Activated T-helper 1 cell treated with Interleukin-2 at 50 U/mL for 16 hours (primary cell): ENCODE data around the gene NBAS.
"Not testable (repeated sequence)": the region's sequence is repeated elsewhere in the genome, so short reads cannot be mapped to it uniquely, and the experiment has no call there.

Source experiments
- DNase-seq: peaks from one replicate; pipeline ENCODE4 v3.0.0-alpha.2; 2020; ENCODE audit warnings: low read depth

Gene NBAS

GRCh38 chr2:15210542-15210941 lies 350.6 kb downstream of the NBAS start:
- DNase-seq = not testable (repeated sequence)

GRCh38 chr2:15206419-15206818 lies 354.7 kb downstream of the NBAS start:
- no peak for DNase-seq

GRCh38 chr2:15205562-15205961 lies 355.6 kb downstream of the NBAS start:
- no peak for DNase-seq

- DNase-seq = no peak
Measured at GRCh38 chr2:15201009-15201408, 360.1 kb downstream of the NBAS start.

GRCh38 chr2:15200581-15200980 lies 360.6 kb downstream of the NBAS start:
- DNase-seq = no peak

GRCh38 chr2:15198051-15198450 lies 363.1 kb downstream of the NBAS start:
- no peak for DNase-seq

- no peak for DNase-seq
Measured at GRCh38 chr2:15195813-15196212, 365.3 kb downstream of the NBAS start.

GRCh38 chr2:15191789-15192188 lies 369.3 kb downstream of the NBAS start:
- no peak for DNase-seq

- no peak for DNase-seq
Measured at GRCh38 chr2:15189216-15189615, 371.9 kb downstream of the NBAS start.

- DNase-seq = no peak
Measured at GRCh38 chr2:15187702-15188101, 373.4 kb downstream of the NBAS start.

- no peak for DNase-seq
Measured at GRCh38 chr2:15186118-15186517, 375.0 kb downstream of the NBAS start.

- DNase-seq = no peak
Measured at GRCh38 chr2:15184491-15184890, 376.6 kb downstream of the NBAS start.

- no peak for DNase-seq
Measured at GRCh38 chr2:15182275-15182674, 378.9 kb downstream of the NBAS start.

GRCh38 chr2:15181092-15181745 lies 379.9 kb downstream of the NBAS start:
- no peak for DNase-seq

GRCh38 chr2:15180379-15180778 lies 380.8 kb downstream of the NBAS start:
- DNase-seq = no peak

- DNase-seq = no peak
Measured at GRCh38 chr2:15178946-15179345, 382.2 kb downstream of the NBAS start.

- DNase-seq = peak; percentile 41
Measured at GRCh38 chr2:15177103-15177502, 384.0 kb downstream of the NBAS start.

- no peak for DNase-seq
Measured at GRCh38 chr2:15176604-15177003, 384.5 kb downstream of the NBAS start.

- no peak for DNase-seq
Measured at GRCh38 chr2:15174567-15174966, 386.6 kb downstream of the NBAS start.

- DNase-seq = no peak
Measured at GRCh38 chr2:15173501-15173900, 387.6 kb downstream of the NBAS start.

- no peak for DNase-seq
Measured at GRCh38 chr2:15172825-15173224, 388.3 kb downstream of the NBAS start.

- DNase-seq = no peak
Measured at GRCh38 chr2:15170070-15170775, 390.9 kb downstream of the NBAS start.

GRCh38 chr2:15169326-15170069 lies 391.6 kb downstream of the NBAS start:
- no peak for DNase-seq
